Measurements from ENCODE around the gene TNKS1BP1.

The TNKS1BP1 gene

DNA sequence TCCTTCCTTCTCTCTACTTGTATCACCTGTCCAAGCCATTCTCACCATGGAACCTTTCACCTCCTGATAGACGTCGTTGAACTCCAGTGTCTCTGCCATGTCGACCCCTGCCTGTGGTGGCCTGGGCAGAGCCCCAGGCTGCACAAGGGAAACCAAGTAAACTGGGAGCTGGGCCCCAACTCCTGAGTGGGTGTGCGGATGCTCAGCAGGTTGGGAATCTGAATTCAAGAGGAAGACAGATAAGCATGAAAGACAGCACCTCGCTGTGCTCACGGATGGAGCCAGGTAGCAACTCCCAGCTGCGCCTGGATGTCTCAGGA lies 10.2 kb upstream of the TNKS1BP1 start:
- no peak for DNase-seq

DNA sequence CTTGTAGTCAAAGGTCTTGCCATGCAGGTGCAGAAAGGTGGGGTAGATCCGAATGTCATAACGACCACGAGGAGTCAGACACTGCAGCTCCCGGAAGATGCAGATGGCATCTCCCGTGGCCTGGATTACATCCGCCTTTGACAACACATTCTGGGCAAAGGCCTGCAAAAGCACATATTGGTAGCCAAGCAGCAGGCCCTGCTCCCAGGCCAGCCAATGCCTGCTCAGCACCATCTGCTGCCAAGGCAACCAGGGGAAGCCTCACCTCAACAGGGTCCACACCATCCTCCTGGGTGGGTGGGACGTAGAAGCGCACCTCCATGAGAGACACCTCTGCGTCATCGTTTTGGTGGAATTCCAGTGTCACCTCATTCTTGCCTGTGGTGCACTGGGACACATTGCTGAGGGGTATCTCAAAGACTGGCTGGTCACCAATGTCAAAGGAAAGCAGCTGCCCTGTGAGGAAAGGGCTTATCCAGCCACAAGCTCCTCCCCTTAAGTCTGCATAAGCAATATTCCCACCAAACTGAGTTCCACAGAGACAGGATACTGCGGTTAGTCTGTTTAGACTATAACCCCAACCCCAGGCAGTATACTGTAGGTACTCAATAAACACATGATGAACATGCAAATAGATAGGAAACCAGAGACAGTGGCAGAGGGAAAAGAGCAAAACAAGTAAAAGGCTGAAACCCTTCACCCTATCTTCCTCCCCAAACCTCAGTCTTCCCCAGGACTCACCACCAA lies 8.1 kb upstream of the TNKS1BP1 start:
- no peak for DNase-seq

DNA sequence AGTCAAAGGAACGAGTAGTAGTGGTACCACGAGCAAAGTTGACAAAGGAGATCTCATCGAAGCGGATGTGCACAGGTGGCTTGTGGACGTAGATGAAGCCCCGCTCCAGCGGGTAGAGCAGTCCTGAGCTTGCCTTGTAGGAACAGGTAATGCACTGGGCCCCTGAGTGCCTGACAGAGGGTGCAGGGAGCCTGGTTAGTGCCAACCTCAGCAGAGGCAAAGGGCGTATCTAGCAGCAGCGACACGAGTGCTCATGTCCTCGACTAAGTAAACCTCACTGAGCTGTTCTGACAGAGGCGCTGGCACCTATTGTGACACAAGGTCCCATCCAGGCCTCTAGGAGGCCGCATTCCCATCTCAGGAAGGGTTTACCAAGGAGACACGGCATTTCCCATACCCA lies 7.0 kb upstream of the TNKS1BP1 start:
- DNase-seq: no peak

DNA sequence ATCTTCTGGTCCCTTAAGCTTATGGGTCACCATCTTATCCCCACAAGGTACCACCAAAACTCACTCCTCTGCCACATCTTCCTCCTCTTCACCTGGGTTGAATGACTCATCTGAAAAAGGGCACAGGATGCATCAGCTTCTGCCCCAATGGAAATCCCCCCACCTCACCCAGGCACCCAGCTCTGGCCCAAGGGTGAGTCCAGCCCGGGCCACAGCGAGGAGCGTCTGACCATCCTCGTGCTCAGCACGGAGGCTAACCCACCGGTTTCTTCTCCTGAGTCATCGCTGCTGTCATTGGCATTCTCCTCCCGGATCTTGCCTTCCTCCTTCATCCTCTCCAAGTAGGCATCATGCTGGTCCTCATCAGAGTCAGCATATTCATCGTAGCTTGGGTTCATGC lies 5.3 kb upstream of the TNKS1BP1 start:
- DNase-seq: no peak

DNA sequence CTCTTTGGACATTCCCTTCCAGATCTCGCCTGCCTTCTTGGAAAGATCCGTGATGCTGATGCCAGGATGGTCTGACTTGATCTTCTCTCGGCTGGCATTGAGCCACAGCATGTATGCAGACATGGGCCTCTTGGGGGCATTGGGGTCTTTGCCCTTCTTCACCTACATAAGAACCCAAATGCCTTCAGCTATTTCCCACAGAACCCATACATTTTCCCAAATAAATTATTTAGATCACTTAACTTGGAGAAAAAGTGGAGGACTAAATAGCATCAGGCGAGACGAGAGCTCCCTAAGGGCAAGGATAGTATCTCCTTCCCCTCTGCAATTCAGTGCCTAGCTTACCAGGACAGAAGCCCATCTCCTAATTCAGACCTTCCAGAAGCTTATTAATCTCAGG lies 3.0 kb upstream of the TNKS1BP1 start:
- DNase-seq: no peak

DNA sequence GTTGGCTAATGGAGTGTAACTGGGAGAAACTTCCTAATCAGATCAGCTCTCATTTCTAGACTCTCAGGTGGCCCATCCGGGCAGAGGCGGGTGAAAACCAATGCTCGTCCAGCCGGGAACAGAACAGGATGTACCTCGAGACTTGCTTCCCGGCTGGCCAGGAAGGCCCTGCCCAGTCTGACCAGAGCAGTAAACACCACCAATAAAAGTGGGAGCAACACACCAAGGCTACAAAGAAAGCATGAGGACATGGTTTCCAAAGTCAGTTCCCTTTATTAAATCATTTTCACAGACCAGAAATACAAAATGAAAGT lies 940 bp upstream of the TNKS1BP1 start:
- peak in 1 of 56 donors; percentile 26 for DNase-seq

DNA sequence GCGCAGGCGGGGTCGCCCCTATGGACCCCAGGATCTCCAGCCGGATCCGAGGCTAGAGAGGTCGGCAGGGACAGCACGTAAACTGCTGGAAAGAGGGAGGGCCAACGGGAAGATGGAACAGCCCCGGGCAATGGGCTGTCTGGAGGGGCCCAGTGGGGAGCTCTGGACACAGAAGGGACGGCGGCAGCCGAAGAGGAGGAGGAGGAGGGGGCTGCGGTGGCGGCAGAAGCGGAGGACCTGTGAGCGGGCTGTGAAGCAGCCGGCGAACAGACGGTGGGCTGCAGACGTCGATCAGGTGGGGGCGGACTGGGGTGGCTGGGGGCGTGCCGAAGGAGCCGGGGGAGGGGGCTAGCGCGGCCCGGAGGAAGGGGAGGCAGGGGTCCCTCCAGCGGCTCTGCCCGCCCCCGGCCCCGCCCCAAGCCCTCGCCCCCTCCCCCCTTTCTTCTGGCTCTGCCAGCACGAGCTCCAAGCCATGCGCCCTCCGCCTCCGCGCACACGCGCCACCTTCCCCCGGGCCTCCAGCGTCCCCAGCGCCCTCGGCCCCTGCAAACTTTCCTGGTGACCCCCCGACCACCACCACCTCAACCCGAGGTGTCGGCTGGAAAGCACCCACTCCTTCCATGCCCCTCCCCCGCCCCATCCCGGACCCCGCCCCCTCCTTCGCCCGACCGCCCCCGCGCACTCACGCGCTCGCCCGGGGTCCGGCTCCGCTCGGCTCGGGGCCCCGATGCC lies 432 bp downstream of the TNKS1BP1 start:
- peak in 18 of 56 donors; percentile 15 to 78 (median 38) for DNase-seq

DNA sequence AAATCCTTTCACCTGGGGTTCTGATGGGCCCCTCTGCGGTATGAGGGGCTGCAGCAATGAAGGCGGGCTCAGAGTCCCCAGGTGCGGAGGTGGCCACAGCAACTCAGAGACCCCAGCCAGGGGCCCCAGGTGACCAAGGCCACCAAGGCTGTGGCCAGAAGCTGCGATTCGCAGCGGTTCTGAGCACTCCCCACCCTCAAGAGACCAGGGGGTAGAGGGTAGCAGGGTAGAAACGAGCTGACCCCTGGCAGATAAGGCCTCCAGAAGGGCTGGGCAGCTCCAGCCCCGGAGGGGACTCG lies 948 bp downstream of the TNKS1BP1 start:
- DNase-seq: no peak

DNA sequence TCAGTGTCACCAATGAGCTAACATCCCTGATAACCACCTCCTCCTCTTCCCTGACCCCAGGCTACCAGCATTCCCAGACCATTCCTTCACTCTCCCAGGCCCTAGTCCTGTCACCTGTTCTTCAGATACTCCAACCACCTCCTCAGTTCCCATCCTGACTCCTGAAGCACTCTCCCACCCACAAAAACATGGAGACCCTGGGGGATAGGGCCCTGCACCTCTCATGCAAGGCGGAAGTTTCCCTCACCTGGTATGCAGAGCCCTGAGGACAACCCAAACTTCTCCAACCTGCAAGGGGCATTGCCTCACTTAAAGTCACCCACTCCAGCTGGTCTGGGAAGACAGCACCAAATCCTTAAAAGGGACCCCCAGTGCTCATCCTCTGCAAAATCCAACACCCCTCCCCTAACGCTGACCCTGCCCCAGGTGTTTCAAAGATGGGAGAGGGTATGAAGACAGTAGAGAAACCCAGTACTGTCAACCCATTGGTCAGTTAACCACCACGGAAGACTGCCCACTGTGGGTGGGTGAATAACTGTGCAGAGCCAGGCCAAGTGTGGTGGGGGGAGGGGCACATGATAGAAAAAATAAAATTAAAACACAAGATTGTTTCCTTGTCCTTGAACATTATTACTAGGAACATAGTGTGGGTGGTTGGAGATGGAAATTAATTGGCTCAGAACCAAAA lies 1.4 kb downstream of the TNKS1BP1 start:
- peak in 1 of 56 donors; percentile 7 for DNase-seq

DNA sequence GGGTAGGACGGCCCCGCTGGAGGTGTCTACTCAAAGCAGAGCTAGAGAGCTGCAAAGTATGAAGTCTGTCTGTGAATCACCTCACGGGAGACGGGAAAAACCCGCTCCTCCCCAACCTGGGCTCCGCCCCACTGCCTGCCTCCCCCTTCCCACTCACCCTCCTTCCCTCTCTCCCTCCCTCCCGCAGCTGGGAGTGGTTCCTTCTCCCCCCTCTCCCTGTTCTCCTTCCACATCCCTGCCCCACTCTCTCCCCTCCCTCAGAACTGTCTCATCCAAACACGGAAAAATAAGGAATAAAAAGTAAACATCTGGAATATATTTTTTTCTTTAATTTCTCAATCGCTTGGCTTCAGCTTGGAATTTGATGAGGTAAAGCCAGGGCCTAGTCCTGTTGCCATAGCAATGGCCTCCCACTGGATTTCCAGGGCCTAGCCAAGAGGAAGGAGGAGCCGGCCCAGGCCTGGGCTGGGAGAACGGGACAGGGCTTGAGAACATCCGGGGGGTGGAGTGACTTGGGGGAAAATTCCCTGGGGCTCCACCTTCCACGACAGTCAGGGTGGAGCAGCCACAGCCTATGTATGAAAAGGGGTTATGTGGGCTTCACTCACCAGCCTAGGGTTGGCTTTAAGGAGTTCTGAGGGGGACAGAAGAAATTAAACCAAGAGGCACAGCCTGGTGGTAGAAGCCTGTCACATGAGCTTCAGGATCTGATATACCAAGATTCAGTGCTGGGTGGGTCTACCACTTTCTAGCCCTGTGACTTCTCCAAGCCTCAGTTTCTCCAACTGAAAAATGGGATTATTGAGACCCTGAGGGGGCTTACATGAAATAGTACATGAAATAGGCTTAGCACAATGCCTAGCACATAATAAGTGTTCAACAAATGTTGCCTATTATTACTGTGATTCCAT lies 2.2 kb downstream of the TNKS1BP1 start:
- DNase-seq: peak in 48 of 56 donors; percentile 13 to 74 (median 46)

DNA sequence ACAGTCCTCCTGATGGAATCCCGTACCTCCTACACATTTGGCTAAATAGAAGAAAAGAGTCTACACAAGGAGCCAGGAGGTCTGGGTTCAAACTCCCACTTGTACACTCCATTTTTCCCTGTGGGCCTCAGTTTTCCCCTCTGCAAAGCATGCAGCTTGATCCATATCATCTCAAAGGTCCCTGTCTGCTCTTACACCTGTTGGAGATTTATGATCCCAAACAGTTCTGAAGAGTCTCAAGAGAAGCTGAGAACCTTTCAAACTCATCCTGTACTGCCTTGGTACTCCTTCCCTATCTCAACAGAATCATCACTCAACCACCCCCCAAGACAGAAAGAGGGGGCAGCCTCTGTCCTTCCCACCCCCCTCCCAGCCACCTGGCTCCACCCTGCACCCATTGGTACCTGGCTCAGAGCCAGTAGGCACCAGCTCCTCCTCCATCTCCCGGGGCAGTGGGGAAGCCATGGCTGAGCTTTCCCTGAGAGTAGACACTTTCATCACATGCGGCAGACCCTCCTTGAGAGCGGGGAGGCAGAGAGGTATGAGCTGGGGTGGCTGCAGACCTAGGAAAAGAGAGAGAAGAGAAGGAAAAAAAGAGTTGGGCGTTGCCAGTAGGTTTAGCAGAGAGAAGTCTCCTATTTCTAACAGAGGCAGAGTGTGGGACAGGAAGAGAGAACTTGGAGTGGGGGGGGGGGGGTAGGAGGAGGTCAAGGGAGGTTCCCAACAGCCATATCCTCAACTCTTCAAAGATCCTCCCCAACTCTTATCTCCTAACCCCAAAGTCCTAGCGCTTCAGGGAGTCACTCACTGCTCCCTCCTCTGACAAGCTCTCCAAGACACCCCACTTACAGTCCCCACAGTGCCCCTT lies 3.1 kb downstream of the TNKS1BP1 start:
- DNase-seq: no peak

DNA sequence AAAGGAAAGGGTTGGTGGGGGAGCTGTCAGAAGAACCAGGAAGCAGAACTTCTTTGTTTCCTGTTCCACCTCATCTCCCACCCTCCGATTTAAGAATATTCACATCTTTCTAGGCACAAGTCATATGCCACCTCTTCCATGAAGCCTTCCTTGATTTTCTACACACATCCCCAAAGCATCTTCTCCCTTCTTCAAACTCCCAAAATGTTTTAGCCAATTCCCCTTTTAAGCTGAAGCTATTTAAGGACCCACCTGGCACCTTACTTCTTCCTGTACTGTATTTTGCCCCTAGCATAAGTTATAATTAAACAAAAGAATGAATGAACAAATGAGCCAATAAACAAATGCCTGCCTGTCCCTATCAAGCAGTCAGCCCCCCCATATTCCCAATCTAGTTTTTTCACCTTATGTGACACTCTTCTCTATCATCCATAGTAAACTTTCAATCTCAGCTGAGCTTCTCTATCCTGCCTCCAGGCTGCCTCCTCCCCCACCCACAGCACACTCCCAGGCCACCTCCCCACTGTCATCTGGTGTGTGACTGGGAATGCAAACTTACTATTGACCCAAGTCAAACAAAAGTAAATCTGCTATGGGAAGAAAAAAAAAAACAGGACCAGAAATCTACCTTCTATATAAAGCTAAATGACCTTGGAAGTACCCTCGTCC lies 3.9 kb downstream of the TNKS1BP1 start:
- DNase-seq: no peak

DNA sequence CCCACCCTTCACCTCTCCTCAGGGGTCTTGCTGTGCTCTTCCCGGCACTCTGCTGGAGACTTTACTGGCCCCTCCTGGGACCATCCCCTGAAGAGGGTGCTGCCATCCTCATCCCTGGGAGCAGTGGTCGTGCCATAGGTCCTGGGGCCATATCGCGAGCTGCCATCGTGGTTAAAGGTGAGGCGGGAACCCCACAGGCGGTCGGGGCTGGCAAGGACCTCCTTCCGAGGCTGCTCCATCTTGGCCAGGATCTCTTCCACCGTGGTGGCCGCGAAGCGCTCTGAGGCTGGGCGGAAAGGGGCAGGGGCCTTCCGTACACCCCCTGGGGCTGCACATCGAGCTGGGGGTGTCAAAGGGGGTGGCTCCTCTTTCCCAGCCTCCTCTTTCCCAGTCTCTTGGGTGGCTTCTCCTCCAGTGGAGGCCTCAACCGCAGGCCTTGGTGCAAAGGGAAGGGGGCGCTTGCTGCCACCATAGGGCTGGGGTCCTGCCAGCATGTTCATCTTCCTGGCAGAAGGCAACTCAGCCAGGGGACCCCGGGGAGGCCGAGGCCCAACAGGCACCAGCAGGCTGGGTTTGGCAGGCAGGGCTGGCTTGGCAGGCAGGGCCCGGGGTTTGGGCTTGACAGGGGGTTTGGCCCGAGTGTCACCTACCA lies 4.6 kb downstream of the TNKS1BP1 start:
- no peak for DNase-seq

DNA sequence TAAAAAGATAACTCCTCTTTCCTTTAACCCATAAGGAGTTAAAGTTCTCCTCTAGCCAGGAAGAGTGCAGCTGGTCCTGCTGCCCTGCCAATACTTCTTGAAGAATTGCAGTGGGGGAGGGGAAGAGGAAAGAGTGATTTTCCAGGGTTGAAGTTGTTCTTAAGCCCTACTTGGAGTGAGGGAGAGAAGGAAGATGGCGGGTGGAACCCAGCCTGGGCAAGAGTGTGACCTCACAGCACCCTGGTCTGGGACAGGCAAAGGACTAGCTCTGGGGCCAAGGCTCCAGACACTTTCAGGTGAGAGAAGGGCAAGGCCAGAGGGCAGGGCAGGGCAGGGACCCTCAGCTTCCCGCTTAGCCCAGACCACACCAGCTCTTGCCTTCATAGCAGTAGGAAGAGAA lies 6.6 kb downstream of the TNKS1BP1 start:
- peak in 3 of 56 donors; percentile 17 to 22 (median 20) for DNase-seq

DNA sequence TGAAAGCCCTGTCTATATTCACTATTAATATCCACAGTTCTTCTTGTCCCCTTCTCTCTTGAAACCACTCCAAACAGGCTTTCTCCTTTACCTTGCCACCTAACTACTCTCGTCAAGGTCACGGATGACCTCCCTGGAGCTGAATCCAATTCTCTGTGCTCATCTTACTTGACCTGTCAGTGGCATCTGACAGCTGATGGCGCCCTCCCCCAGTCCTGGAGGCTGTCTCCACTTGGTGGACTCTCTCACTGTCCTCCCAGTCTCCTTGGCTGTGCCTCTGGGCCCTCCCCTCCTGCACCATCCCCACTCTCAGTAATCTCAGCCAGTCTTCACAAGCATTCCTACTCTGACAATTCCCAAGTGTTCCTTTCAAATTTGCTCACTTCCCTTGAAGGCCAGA lies 8.7 kb downstream of the TNKS1BP1 start:
- no peak for DNase-seq

DNA sequence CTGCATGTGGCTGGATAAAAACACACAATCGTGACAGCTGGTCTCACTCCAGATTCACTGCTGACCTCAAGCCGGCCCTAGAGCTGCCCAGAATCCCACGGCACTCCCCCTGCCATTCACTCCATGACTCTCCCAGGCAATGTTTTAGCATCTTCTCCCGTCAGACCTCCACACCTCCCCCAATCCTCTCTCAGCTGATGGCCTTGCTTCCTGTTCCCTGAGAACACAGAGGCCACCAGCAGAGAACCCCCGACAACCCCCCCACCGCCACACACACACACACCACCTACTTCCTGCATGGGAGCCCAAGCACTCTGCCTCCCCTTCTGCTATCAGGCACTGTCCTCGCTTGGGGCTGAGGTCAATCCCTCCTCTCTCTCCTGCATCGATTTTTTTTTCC lies 9.3 kb downstream of the TNKS1BP1 start:
- DNase-seq: no peak

DNA sequence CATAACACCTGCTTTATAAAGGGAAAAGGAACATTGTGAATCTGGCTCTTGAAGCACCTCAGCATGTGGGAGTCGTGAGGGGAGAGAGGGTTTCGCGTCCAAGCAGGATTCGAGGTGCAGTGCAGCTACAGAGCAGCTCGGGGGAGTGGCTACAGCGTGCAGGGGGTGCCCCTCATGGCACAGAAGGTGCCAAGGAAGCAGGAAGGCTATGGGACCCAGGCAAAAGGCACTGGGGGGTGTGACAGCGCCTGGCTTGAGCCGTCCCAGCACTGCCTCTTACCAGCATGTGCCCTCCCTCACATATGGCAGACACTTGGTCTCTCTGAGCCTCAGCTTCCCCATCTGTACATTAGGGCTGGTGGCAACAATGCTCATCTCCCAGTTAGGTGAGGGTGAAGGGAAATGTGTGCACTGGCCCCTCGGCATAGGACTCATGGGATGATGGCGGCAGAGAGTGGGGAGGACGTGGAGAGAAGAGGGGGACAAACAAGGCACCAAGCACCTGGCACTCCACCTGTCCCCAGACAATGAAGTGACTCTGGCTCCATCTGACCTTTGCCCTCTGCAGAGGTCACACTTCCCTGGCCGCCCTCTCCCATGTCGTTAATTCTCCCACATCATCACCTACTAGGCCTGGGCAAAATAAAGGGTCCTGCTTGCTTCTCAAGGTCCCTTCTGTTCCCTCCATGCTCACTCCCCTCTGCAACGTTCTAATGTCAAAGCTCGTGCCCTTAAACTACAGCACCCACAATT lies 10.4 kb downstream of the TNKS1BP1 start:
- DNase-seq: no peak

DNA sequence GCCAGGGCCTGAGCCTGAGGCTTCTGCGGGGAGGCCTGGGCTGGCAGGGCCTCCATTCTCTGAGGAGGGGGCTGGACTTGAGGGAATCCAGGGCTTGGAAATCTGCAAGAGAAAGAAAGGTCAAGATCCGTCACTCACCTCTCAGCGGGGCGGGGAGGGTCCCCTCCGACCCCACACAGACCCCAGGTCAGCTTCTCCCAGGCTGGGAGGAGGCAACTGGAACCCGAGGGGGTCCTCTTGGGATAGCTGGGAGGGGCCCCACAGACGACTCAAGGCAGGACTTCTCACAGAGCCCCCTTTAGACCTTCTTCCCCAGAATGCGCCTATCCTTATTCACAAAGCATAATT lies 11.0 kb downstream of the TNKS1BP1 start:
- DNase-seq: no peak

All from amygdala (tissue), 56 donors.